Astrocyte of the cerebellum (primary cell): Measurements from ENCODE around the gene EIF1AD.
A peak's percentile ranks its signal among the peaks of the same experiment; 100 is the strongest.

Experiments used
- DNase-seq: peaks from one replicate; pipeline ENCODE4 v3.0.0-alpha.2; 2011; ENCODE audit warnings: low read depth
- H3K4me3 ChIP-seq: 2 replicates; pipeline ENCODE4 v1.5.1; 2011; ENCODE audit warnings: mild to moderate bottlenecking, low read depth, low read length, moderate library complexity
- in situ Hi-C: cut with HindIII; loops from 2 replicates; pipeline ENCODE4 v1.10.0; 2017; ENCODE audit warnings: low sequenced_read_pairs
- TF ChIP-seq, protein P1 (sequence below): IDR thresholded peaks from 2 replicates; pipeline ENCODE4 v1.5.1; 2012; ENCODE audit warnings: low read length, low read depth, moderate library complexity, mild to moderate bottlenecking; ENCODE audit errors: missing control alignments

Gene EIF1AD

DNA sequence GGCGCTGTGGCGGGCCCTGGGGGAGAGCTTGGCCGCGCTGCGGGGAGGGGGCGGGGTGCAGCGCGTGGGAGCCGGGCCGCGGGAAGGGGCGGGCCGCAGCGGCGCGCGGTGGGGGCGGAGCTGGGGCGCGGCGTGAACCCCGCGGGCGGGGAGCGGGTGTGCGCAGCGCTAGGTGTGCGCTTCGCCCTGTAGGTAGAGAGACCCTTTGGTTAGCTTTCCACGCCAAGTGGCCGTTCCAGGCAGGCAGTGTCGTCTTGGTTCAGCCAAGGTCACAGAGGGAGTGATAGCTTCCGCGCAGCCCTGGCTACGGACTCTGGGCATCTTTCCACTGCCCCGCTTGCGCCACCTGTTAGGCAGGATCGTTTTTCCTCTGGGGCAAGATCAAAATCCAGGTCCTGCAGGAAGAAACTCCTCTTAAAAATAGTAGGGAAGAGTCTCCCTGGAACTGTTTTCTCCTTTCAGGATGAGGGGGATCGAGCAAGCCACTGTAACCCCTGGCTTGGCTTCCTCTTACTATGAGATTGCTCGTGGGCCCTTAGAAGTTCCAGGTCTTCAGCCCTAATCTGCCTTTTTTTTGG, 780 bp upstream of the EIF1AD start:
- in situ Hi-C loops = no loop called here
- peak overlapping the region; percentile 73 for H3K4me3 ChIP-seq
- peak; percentile 16 for DNase-seq
- TF ChIP-seq, protein P1, sequence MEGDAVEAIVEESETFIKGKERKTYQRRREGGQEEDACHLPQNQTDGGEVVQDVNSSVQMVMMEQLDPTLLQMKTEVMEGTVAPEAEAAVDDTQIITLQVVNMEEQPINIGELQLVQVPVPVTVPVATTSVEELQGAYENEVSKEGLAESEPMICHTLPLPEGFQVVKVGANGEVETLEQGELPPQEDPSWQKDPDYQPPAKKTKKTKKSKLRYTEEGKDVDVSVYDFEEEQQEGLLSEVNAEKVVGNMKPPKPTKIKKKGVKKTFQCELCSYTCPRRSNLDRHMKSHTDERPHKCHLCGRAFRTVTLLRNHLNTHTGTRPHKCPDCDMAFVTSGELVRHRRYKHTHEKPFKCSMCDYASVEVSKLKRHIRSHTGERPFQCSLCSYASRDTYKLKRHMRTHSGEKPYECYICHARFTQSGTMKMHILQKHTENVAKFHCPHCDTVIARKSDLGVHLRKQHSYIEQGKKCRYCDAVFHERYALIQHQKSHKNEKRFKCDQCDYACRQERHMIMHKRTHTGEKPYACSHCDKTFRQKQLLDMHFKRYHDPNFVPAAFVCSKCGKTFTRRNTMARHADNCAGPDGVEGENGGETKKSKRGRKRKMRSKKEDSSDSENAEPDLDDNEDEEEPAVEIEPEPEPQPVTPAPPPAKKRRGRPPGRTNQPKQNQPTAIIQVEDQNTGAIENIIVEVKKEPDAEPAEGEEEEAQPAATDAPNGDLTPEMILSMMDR = peak; percentile 39

GRCh38 chr11:65997286-65997685, 4.7 kb downstream of the EIF1AD start:
- TF ChIP-seq, protein P1 = no peak
- H3K4me3 ChIP-seq = no peak overlapping the region
- DNase-seq = no peak
- in situ Hi-C loops = no loop called here

- TF ChIP-seq, protein P1 = no peak
- DNase-seq = no peak
- no peak overlapping the region for H3K4me3 ChIP-seq
- in situ Hi-C loops = no loop called here
These were observed 9.9 kb downstream of the EIF1AD start for GRCh38 chr11:65992056-65992455.

GRCh38 chr11:65988791-65989592, 13.0 kb downstream of the EIF1AD start:
- in situ Hi-C loops = no loop called here
- peak; percentile 98 for DNase-seq
- no peak overlapping the region for H3K4me3 ChIP-seq
- TF ChIP-seq, protein P1 = peak; percentile 95

DNA sequence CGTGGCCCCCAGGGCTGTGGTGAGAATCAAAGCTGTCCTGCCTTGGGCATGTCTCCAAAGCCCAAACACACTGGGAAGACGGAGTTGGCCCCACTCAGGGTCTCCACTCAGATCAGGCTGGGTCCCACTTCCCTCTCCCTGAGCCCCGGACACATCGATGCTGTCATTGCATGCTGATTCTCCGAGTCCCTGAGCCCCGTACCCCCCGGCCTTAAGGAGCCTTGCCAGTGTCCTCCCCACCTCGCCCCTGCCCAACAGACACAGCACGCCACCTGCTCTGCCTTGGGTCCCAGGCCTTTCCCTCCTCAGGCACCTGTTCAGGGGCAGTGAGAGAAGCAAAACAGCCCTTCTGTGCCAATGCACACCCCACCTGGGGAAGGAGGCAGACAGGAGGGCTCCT, 14.6 kb downstream of the EIF1AD start:
- no peak for DNase-seq
- in situ Hi-C loops = no loop called here
- H3K4me3 ChIP-seq = no peak overlapping the region
- TF ChIP-seq, protein P1 = no peak

DNA sequence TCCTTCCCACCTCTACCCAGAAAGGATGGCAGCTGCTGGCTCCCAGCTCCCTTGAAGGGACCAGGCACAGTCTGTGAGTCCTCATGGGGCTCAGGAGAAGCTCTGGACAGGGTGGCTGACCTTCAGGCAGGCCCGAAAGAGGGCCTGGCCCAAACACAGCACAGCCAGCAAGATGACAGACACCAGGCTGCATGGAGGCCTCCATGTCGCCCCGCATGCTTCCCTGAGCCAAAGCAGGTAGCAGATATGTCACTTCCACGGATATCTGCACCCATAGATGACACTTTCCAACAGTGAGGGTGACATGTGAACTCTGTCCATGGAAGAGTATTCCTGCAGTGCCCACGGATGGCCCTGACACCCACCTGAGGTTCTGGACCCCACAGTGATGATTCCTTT, 18.4 kb downstream of the EIF1AD start:
- DNase-seq = no peak
- in situ Hi-C loops = no loop called here
- TF ChIP-seq, protein P1 = no peak
- no peak overlapping the region for H3K4me3 ChIP-seq
